HCT116 (cell line): Measurements from ENCODE around the gene SCG5. TPM values are rescaled to one million over a fixed set of nuclear protein-coding genes. Genes with fewer than 3 reads are reported as not detected.

Source experiments
- CBX3 ChIP-seq: IDR thresholded peaks from 2 replicates; pipeline ENCODE4 v1.6.1; 2012; ENCODE audit warnings: low read depth
- CEBPB ChIP-seq: IDR thresholded peaks from 2 replicates; pipeline ENCODE4 v1.6.1; 2012; ENCODE audit warnings: low read depth
- ELF1 ChIP-seq: IDR thresholded peaks from 2 replicates; pipeline ENCODE4 v1.6.1; 2012; ENCODE audit warnings: low read depth, borderline replicate concordance
- EZH2 ChIP-seq: fragments of 200-600 bp; sonication (generic); IDR thresholded peaks from 2 replicates; pipeline ENCODE4 v1.6.1; 2017; ENCODE audit warnings: antibody characterized with exemption, mixed run types
- FOSL1 ChIP-seq: IDR thresholded peaks from 2 replicates; pipeline ENCODE4 v1.6.1; 2012; ENCODE audit warnings: low read depth
- JUND ChIP-seq: IDR thresholded peaks from 2 replicates; pipeline ENCODE4 v1.6.1; 2012
- SIN3A ChIP-seq: IDR thresholded peaks from 2 replicates; pipeline ENCODE4 v1.6.1; 2012; ENCODE audit warnings: low read depth
- SP1 ChIP-seq: IDR thresholded peaks from 2 replicates; pipeline ENCODE4 v1.6.1; 2012; ENCODE audit warnings: low read depth
- SRF ChIP-seq: IDR thresholded peaks from 2 replicates; pipeline ENCODE4 v1.6.1; 2012; ENCODE audit warnings: low read depth
- ZFX ChIP-seq: fragments of 450-650 bp; IDR thresholded peaks from 2 replicates; pipeline ENCODE4 v1.6.1; 2017
- total RNA-seq: library from RNA; stranded (reverse); gene quantifications from one replicate; pipeline ENCODE4 v1.2.1, GENCODE V29; 2021; ENCODE audit not compliant: unreplicated experiment
- TF ChIP-seq, protein P1 (sequence below): IDR thresholded peaks from 2 replicates; pipeline ENCODE4 v1.6.1; 2012; ENCODE audit warnings: low read depth
- TF ChIP-seq, protein P2 (sequence below): IDR thresholded peaks from 2 replicates; pipeline ENCODE4 v1.6.1; 2012
- TF ChIP-seq, protein P3 (sequence below): IDR thresholded peaks from 2 replicates; pipeline ENCODE4 v1.6.1; 2011; ENCODE audit warnings: mild to moderate bottlenecking, low read length, moderate library complexity; ENCODE audit not compliant: insufficient replicate concordance; ENCODE audit errors: extremely low read depth

Gene SCG5
- total RNA-seq, 1 experiment from 2014 or later = 1.7 TPM

DNA sequence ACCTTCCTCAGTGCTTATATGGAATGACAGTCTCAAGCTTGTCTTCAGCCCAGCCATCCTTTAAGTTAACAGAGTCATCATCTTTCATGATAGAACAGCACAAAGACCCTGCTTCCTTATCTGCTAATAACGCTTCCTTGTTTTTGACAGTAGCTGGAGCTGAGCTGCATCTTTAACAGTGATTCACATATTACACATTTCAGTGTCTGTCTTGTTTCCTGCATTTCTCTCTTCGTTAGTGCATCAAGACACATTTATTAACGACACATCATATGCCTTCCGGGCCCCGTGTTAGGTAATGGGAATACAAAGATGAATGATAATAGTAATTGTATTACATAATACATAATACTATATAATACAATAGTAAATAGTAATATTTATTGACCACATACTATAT is 46.0 kb downstream of the SCG5 start (continued):
- TF ChIP-seq, protein P1, sequence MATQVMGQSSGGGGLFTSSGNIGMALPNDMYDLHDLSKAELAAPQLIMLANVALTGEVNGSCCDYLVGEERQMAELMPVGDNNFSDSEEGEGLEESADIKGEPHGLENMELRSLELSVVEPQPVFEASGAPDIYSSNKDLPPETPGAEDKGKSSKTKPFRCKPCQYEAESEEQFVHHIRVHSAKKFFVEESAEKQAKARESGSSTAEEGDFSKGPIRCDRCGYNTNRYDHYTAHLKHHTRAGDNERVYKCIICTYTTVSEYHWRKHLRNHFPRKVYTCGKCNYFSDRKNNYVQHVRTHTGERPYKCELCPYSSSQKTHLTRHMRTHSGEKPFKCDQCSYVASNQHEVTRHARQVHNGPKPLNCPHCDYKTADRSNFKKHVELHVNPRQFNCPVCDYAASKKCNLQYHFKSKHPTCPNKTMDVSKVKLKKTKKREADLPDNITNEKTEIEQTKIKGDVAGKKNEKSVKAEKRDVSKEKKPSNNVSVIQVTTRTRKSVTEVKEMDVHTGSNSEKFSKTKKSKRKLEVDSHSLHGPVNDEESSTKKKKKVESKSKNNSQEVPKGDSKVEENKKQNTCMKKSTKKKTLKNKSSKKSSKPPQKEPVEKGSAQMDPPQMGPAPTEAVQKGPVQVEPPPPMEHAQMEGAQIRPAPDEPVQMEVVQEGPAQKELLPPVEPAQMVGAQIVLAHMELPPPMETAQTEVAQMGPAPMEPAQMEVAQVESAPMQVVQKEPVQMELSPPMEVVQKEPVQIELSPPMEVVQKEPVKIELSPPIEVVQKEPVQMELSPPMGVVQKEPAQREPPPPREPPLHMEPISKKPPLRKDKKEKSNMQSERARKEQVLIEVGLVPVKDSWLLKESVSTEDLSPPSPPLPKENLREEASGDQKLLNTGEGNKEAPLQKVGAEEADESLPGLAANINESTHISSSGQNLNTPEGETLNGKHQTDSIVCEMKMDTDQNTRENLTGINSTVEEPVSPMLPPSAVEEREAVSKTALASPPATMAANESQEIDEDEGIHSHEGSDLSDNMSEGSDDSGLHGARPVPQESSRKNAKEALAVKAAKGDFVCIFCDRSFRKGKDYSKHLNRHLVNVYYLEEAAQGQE = no peak
- no peak for TF ChIP-seq ZFX
- TF ChIP-seq, protein P2, sequence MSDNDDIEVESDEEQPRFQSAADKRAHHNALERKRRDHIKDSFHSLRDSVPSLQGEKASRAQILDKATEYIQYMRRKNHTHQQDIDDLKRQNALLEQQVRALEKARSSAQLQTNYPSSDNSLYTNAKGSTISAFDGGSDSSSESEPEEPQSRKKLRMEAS = no peak
- TF ChIP-seq CBX3 = no peak
- no peak for TF ChIP-seq SIN3A
- no peak for TF ChIP-seq FOSL1
- no peak for TF ChIP-seq SP1
- TF ChIP-seq SRF = no peak
- TF ChIP-seq CEBPB = no peak
- TF ChIP-seq, protein P3, sequence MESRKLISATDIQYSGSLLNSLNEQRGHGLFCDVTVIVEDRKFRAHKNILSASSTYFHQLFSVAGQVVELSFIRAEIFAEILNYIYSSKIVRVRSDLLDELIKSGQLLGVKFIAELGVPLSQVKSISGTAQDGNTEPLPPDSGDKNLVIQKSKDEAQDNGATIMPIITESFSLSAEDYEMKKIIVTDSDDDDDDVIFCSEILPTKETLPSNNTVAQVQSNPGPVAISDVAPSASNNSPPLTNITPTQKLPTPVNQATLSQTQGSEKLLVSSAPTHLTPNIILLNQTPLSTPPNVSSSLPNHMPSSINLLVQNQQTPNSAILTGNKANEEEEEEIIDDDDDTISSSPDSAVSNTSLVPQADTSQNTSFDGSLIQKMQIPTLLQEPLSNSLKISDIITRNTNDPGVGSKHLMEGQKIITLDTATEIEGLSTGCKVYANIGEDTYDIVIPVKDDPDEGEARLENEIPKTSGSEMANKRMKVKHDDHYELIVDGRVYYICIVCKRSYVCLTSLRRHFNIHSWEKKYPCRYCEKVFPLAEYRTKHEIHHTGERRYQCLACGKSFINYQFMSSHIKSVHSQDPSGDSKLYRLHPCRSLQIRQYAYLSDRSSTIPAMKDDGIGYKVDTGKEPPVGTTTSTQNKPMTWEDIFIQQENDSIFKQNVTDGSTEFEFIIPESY = no peak
- no peak for TF ChIP-seq EZH2
- TF ChIP-seq JUND = no peak
- no peak for TF ChIP-seq ELF1
- TF ChIP-seq, all 23 proteins: peak for 0
